RKO (cell line): Measurements from ENCODE around the gene GLYATL1.
A peak's percentile ranks its signal among the peaks of the same experiment; 100 is the strongest.

Experiments used
- DNase-seq: peaks from one replicate; pipeline ENCODE4 v3.0.0-alpha.2; 2016; ENCODE audit warnings: low spot score

Gene GLYATL1, protein sequence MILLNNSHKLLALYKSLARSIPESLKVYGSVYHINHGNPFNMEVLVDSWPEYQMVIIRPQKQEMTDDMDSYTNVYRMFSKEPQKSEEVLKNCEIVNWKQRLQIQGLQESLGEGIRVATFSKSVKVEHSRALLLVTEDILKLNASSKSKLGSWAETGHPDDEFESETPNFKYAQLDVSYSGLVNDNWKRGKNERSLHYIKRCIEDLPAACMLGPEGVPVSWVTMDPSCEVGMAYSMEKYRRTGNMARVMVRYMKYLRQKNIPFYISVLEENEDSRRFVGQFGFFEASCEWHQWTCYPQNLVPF

GRCh38 chr11:58939277-58939676 is at the start of gene GLYATL1:
Gene GLYATL1 (plus strand): TSS chr11:58939488. CDS start chr11:58947088, 7,600 bp downstream.
- no peak for DNase-seq

DNA sequence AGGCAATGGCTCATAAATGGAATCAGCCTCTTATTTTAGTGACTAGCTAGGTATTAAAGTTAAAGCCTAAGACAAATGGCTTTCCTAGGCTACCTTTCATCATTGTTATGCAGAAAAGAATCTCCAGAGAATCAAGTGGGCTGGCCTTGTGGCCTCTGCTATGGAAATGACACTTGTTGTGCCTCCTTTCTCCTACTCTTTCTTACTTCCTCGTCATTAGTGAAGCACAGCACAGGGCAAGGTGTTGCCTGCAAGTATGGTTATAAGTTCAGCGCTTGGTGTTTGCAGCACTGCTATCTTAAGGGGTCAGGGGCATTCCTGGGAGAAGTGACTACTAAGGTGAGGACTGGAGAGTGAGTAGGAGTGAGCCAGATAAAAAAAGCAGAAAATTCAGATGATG is 45.4 kb upstream of the GLYATL1 start:
- DNase-seq, result no peak

GRCh38 chr11:58898106-58898505 is 41.2 kb upstream of the GLYATL1 start:
- DNase-seq, result no peak

GRCh38 chr11:58900479-58901420 is 38.5 kb upstream of the GLYATL1 start:
- no peak for DNase-seq

DNA sequence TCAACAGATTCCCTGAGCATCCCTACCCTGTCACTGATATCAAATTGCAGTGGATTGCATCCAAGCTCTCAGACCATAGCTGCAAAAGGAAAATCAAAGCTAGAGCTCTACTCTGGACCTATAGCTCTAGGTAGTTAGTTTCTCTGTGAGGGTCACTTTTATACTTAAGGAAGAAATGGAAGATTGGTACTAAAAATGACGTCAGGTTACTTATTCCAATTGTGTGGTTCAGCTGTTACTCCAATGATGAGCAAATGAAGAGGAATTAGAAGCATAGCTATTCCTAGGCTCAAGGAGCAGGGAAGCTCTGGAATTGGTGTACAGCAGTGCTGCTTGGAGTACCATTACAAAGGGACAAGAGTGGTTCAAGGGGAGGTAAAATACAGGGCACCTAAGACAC is 36.4 kb upstream of the GLYATL1 start:
- DNase-seq, result no peak

DNA sequence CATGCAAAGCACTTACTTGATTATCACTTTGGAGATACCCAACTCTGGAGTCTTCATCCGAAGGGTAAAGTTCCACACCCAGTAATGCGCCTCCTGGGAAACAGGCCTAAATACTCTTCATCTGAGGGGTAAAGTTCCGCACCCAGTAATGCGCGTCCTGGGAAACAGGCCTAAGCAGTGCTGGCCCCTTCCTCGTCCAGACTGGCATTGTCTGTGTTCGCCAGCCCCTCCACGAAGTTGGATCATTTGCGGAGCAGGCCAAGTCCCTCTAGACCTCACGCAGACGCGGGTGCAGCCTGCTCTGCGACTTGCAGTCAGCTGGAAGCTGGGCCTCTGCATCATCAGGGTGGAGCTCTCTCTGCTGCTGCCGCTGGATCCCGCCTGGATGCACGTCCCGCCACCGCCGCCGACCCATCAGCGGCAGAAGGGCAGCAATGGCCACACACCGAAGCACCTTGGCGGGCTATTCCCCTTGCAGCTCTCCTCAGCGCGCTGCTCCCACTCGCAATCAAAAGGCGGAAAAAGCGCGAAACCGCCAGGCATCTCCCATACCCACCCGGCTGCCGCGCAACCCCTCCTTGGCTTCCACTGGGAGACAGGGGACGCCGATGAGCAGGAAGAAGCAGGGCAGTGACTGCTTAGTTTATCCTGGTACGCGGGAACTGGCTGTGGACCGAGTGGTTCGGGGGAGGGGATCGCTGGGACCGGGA is 34.1 kb upstream of the GLYATL1 start:
- no peak for DNase-seq

GRCh38 chr11:58905721-58906547 is 33.4 kb upstream of the GLYATL1 start:
- no peak for DNase-seq

DNA sequence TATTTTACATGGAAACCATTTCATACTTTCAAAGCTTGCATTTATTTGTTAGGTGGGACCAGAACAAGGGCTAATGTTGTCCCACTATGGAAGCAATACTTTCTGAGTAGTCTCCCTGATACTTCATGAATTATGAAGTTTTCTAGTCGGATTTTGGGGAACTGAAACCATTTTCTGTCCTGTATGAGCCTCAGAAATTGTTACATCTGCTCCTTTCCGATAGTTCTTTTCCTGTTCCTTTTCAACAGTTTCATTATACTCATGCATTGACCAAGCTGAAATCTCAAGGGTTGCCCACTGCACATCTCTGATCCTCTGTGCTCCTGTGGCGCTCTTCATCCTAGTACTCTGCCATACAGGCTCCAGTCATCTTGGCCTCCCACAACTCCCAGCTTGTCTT is 31.5 kb upstream of the GLYATL1 start:
- DNase-seq, result no peak

DNA sequence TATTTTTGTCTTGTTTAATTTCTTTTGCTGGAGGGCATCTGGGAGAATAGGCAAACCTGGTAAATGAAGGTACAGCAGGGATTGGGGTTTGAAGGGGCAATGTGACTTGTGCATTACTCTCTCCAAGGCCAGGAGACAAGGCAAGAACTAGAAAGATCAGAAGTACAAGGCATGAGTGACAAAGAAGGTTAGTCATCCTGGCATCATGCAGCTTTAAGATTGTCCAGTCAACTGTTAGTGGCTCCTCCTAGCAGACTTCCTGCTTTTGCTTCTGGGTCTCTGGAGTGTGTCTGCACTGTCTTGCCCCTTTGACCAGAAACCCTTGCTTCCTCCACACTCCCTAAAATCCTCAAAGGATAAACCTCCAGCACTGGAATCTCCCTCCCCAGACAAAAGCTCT is 27.2 kb upstream of the GLYATL1 start:
- peak; percentile 47 for DNase-seq

GRCh38 chr11:58913685-58914084 is 25.6 kb upstream of the GLYATL1 start:
- no peak for DNase-seq

- no peak for DNase-seq
Observed at GRCh38 chr11:58914821-58915543, 24.3 kb upstream of the GLYATL1 start.

GRCh38 chr11:58916637-58917036 is 22.7 kb upstream of the GLYATL1 start:
- no peak for DNase-seq

DNA sequence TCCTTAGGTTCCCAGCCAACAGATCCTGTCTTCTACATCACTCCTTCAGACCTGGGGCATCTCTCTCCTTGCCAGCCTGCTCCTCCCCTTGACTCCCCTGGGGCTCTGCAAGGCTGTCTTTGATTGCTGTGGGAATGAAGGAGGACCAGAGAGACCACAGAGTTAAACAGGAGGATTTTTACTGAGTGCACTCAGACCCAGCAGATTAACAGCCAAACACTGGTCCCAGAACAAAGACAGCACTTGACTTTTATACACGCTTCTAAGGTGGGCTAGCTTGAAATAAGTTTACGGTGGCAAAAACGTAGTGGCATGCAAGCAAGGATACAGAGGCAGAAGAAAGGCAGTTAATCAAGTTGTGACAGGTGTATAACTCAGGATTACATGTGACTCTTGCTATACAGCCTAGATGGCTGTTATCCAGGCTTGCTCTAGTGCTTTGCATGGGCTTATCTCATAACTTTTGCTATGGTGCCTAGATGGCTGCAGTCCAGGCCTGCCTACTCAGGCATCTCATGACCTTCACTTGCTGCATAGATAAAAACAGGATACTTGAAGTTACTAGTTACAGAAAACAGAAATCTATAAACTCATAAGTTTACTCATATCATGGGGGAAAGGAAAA is 22.0 kb upstream of the GLYATL1 start:
- DNase-seq, result no peak

GRCh38 chr11:58919561-58919960 is 19.7 kb upstream of the GLYATL1 start:
- DNase-seq, result no peak

DNA sequence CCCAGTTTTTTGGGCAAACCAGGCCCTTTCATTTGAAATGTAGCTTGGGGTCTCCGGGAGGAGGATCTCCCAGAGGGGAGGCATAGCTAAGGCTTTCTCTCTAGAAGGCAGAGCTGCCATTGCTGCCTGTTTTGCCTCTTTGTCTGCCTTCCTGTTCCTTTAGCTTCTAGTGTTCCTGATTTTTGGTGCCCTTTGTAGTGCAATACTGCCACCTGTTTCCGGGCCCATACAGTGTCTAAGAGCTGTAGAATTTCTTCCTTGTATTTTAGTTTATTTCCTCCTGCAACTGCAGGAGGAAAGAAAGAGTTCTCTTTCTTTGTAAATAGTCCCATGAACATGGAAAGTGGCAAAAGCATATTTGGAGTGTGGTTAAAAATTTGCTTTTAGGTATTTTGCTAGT is 19.3 kb upstream of the GLYATL1 start:
- DNase-seq, result no peak

GRCh38 chr11:58921778-58922390 is 17.4 kb upstream of the GLYATL1 start:
- DNase-seq, result no peak

GRCh38 chr11:58922479-58922878 is 16.8 kb upstream of the GLYATL1 start:
- no peak for DNase-seq

DNA sequence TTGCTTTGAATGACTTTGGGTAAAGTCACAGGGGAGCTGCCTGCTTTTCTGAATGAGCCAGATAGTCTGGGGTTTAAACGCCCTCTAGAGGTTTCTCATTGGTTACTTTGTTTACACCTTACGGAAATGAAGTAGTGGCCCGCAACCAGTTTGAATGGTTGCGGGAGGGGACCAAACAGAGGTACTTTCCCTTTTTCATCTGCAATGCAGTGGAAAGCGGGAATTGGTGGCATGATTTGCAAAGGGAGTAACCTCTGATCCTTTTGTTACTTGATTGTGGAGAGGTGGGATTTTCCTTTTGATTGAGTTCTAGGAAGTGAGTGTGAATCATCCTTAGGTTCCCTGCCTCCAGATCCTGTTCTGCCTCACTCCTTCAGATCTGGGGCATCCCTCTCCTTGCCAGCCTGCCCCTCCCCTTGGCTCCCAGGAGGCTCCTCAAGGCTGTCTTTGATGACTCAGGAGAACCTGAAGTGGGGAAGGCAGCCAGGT is 15.9 kb upstream of the GLYATL1 start:
- DNase-seq, result peak; percentile 18

DNA sequence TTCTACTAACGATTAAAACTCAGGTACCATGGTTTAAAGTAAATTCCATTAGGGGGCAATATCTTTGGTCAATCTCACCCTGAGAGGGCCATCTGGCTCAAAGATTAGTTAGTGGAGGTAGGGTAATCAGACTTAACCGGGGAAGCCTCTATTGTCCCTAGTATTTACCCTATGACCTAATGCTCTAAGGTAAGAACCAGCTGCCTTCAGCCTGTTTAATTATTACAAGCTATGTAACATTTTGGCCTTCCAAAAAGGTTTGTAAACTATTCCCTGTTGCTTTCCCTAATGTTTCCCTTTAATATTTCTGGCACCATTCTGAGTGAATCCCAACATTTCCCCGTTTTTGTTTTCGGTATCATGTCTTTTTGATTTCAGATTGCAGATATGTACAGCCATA is 15.1 kb upstream of the GLYATL1 start:
- DNase-seq, result no peak

- DNase-seq, result no peak
Observed at GRCh38 chr11:58926251-58926650, 13.0 kb upstream of the GLYATL1 start.
